GM18498 (cell line): Measurements from ENCODE around the gene CLSTN2.

Source experiments
- ATAC-seq: cut with Tn5 transposase; IDR thresholded peaks from one replicate; pipeline ENCODE4 v1.9.1; 2021; ENCODE audit warnings: mild to moderate bottlenecking, moderate library complexity; ENCODE audit not compliant: unreplicated experiment

Gene CLSTN2

DNA sequence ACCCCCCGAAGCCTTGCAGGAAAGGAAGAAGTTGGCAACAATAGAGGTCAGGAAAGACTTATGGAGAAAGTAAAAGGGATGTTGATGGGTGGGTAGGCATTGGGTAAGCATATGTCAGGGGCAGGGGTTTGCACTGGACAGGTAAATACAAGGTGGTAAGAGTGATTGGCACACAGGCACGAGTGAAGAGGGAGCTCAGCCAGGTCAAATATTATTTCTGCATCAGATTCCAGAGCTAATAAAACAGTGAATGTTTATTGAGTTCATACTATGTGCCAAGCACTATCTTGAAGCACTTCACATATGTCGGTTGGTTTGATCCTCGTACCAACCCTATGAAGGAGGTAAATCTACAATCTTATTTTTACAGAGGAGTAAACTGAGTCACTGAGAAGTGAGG lies 6.6 kb downstream of the CLSTN2 start:
- no peak for ATAC-seq

DNA sequence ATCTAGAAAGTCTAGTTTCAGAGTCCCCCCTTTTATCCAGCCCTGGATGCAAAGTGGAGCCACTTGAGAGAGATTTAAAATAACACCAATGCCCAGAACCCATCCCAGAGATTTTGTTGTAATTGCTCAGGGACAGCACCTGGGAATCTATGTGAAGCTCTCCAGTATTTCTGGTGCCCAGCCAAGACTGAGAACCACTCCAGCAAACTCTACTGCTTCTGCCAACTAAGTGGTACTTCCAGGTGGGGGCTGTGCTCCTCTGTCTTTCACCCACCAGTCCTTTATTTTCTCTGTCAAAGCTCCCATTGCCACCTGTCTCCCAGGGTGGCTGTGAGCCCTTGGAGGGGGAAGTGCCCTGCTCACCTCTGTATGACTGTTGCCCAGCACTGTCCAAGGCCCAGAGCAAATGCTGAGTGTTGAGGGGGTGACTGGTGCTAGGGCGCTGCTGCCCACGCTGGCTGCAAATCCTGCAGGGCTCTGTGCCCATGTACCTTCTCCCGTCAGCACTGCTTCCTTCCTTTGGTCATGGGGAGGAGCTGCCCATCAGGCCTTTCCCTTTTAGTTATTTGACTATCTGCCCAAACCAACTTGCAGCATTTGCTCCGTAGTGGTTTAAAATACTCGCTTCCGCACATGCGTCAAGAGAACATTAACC lies 9.4 kb downstream of the CLSTN2 start:
- no peak for ATAC-seq

DNA sequence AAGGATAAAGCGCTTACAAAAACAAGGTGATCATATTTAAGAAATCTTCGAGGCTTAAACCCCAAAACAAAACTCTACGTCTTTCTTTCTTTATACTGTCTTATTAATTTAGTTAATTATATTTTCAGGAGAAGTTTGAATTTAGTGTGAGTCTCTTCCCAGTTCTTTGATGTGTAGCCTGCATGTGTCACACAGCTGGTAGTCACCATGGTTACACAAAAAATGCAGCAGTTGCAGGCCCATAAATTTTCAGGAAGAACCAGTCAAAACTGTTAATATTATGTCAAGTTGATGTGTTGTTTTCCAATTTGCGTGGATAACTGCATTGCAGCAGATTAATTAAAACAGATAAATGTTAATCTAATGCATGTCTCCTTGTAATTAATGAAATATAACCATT lies 10.4 kb downstream of the CLSTN2 start:
- ATAC-seq: no peak

DNA sequence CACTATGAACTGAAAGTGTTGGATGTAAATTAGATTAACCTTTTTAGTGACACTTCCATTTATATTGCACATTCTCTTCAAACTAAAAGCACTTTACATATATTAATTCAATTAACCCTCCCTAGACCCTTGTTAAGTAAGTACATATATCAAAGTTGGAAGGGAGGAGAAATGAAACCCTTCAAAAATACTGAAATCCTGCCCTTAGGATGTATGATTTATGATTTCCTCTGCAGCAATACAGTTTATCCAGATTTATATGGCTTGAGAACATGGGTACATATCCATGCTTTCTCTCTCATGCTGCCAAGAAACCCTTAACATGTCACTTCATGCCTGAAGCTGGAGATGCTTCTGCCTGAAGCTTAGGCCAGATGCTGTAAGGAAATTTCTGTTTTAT lies 11.0 kb downstream of the CLSTN2 start:
- ATAC-seq: no peak

DNA sequence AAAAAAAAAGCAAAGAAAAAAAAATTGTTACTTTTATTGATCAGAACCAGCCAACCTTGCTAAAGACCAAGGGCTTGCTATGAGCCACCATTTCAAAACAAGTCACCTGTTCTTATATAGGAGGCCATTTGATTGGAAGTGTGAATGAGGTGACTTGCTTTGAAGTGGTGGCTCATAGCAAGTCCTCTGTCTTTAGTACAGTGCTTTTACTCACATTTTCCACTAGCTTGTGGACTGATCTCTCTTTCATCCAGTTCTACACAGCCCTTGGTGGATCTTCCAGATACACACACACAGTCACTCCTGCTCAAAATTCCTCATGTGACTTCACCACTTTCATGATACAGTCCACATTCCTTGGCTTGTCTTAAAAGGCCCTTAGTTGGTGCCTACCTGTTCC lies 13.5 kb downstream of the CLSTN2 start:
- ATAC-seq: no peak

DNA sequence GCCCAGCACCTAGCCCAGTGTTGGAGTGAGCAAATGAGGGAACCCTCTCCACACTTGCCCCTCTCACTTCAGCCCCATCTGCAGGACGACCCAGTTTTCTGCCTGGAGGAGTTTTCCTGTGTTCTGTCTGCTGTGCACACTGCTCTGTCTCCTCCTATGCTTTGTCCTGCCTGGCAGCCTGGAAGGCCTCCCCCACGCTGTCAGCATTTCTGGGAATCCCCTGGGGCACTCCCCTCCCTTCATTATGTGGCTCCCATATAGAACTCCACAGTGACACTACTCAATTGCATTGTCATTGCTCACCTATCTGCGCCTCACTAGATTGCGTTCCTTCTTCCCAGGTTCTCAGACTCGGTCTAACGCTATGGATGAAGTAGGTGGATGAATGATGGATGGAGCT lies 13.9 kb downstream of the CLSTN2 start:
- ATAC-seq: no peak

DNA sequence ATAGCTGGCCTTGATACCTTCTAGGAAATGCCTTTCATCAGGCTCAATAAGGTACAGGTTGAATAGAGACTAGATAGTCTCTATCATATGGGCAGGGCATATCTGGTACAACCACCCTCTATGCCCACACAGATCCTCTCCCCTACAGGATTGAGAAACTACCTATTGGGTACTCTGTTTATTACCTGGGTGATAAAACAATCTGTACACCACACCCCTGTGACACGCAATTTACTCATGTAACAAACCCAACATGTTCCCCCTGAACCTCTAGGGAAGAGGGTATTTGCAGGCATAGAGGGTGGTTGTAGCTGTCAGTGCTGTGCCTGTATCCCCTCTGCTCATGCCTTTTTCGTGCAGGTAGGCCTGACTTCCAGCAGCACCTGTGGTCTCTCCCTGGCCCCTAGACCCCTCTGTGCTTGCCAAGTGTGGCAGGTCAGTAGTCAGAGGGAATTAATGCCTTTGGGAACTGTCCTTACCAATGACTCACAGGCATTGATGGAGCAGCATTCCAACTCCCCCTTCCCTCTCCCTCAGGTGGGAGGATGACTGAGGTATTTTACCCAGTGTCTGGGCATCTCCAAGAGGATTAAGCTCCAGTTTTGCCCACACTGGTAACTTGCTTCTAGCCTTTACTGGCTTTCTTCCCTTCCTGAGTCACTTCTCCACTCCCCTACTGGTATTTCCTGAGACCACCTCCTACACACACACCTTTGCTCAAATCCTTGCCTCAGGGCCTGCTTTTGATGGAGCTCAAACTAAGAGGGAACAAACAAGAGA lies 18.3 kb downstream of the CLSTN2 start:
- no peak for ATAC-seq

DNA sequence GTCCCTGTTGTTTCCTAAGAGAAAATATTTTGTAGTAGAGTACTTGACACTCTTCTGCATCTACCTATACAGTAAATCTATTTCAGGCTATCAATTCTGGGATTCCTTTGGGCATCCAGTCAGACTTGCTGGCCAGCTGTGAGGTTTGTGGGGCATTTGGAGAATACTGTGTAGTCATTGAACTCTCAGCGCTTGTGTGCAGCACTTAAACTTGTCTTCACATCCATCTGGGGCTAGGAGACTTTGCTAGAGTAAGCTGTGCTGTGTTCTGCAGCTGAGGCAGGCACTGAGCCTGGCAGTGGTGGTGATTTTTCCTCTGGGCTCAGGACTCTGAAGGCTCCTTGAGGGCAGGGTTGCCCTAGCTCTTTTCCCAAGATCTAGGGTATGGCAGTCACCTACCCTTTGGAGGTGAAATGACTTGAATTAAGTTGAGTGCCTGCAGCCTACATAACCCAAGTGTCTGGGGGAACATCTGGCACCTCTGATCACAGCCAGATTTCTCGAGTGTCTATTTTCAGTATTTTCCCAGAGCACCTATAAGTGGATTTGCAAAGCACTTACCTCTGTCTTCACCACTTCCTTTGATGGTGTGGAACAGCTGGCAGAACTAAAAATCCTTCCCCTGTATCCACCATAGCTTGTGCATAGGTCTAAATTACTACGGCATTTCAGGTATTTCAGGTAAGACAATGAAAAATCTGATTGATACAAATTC lies 19.3 kb downstream of the CLSTN2 start:
- no peak for ATAC-seq

DNA sequence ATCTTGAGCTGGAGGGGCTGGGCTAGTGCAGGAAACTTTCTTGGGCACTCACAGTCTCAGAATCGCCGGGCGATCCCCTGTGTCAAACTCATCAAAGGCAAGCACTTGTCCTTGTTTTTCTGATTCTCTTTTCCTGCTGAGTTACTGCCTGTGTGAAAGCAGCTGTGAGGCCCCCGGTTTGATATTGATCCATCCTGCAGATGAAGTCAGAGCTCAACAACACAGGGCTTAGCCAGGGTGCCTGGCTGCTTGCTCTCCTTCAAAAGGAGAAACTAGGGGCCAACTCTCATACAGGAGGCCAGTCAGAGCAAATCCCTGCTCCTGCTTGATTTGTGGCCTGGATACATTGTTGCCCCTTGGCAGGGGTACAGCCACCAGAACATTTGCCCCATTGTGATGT lies 22.9 kb downstream of the CLSTN2 start:
- ATAC-seq: no peak

DNA sequence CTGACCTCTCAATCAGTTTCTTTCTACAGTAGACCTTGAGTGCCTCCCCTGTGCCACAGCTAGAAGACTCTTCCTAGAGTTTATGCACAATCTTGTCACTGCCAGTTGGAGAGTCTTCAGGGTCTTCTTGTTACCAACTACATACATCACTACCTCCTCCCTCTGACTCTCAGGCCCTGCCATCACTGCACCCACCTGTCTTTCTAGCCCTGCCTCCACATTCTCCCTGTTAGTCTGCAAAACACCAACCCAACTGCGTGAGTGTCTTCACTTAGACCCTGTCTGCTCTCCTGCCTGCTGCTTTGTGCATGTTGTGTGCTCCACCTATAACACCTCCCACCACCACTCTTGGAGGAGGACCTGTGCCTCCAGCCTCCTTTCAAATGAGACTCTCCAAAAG lies 34.4 kb downstream of the CLSTN2 start:
- ATAC-seq: no peak

DNA sequence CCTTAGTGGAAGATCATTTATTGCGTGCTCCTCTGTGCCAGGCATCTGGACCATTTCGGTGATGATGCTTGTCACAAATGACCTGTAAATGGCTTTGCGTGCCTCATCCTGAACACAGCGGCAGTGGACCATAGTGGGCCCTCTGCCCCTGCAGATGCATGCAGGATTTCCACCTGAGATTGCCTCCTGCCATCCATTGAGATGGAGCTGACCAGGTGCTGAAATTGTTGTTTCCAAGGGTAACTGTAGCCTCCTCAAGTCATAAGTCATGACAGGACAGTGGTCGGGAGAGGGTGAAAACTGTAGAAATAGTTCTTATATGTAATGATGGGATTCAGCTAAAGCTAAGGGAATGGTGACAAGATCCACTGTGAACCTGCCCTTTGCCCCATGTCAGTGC lies 35.5 kb downstream of the CLSTN2 start:
- ATAC-seq: no peak

DNA sequence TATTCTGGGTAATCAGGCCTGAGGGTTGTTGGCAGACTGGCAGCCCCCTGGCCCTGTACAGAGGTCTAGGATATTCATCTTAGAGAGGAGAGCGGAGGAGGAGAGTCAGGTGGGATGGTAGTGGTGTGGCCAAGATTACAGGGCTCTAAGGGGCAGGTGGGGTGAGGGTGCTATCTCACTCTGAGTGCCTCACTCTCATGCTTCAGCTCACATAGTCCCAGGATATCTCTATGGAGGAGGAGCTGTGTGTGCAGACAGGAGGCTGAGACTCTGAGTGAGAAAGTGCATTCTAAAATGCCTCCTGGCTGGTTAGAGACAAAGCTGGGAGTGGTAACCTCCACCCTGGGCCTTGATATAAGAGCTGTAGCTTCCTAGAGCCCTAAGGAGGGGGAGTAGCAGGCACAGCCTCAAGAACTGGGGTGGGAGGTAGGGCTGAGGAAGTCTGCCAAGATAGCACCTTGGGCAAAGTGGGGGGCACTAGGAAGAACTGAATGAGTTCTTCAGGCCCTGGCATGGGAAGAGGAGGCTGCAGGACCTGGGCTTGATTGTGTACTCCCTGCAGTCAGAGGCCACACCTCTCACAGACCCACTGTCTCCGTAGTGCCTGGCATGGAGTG lies 39.9 kb downstream of the CLSTN2 start:
- ATAC-seq: no peak

DNA sequence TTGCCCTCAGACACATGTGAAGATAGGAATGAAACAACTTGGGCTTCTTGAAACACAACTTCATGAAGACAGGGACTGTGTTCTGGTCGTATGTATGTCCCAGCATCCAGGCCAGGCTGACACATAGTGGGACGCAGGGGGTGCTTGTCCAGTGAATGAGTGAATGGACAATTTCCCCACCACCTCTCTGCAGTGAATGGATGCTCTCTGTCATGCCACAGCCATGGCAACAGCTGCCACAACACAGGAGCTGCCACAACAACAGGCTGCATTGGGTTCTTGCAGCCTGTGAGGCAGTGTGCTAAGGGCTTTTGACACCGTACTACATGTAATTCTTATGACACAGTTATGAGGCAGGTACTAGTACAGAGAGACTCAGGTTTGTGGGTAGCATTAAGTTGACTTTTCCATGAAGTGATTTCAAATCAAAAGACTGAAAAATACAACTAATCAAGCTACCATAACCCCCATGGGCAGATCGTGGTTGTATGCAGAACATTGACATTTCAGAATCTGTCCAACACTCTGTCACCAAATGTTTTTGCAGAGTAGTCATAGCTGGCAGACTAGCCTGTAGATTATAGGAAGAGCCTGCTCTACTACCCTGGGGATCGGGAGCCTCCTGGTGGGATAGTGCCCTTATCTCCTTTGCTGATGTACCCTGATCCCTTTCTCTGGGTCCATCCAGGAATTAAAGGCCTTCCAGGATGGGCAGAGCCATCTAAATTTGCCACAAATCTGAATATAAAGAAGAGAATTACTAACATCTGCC lies 40.8 kb downstream of the CLSTN2 start:
- ATAC-seq: no peak

DNA sequence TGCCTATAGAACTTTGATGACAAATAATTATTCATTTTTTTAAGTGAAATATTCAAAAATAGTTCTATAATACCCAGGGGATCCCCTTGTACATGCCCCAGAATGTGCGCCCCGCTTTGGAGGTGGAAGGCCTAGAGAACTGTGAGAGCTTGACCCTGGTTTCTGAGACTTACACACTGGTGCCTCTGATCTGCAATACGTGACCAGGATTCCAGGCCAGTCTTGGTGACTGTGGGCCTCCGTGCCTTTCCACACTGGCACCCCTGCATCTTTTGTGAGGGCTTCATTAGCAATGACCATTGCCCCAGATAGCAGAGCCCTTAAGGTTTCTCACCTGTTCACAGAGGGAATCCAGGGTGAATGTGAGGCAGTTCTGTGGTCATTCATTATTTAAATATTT lies 44.0 kb downstream of the CLSTN2 start:
- ATAC-seq: no peak

DNA sequence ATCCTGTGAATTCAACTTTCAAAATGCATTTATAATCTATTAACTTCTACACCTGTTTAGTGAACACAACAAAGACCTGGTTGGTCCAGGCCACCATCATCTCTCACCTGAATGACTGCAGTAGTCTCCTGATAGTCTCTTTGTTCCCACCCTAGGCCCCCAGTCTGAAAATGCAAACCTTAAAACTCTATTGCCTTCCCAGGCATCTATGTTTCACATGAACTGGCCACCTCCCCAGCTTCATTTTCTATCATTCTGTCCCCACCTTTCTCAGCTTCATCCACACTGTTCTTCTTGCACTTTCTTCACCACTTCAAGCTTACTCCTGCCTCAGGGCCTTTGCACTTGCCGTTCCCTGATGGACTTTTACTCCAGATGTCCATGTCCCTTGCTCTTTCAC lies 45.0 kb downstream of the CLSTN2 start:
- ATAC-seq: no peak

DNA sequence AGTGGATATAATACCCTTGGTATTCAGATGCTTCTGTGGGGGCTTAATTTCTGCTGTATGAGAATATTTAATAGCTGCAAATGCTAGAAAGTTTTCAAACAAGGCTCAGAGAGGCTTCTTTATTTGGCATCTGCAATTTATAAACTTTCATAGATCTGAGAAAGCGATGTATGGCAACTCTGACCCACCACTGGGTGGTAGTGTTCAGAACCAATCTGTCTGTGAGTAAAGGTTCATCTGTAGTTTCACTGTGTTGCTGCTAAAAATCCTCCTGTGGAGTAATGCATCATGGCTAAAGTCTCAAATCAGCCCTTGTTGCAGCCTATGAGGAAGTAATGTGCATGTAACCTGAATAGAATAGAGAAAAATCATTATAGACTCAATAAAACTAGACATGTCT lies 47.4 kb downstream of the CLSTN2 start:
- no peak for ATAC-seq

DNA sequence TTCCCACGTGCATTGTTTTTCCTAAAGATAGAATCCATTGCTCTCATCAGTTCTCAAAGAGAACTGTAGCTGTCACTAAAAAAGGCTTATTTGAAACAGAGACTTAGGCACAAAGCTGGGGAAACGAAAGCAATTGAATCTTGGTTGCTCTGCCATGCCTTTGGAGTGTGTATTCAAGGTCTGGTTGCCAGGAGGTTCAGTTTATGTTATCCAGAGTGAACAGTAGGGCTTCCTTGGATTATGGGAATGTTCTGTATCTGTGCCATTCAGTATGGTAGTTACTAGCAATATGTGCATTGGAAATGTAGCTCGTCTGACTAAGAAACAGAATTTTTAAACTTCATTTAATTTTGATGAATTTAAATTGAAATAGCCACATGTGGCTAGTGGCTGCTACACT lies 50.6 kb downstream of the CLSTN2 start:
- ATAC-seq: no peak

DNA sequence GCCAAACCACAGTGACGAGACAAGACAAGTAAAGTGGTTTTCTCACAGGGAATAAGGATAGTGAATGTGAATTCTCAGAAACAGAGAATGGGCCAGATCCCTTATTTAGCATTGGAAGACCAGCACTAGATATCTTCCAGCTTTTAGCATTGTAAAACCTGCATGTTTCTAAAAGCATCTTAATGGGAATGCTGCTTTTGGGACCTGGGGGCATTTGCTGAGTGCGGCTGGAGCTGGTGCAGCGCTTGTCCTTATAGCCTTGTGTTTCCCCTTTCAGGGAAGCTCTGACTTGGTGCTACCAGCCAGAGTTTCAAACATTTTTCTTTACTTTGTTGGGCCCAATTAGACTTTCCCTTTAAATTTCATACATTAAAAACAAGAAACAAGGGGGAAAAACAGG lies 52.9 kb downstream of the CLSTN2 start:
- no peak for ATAC-seq

DNA sequence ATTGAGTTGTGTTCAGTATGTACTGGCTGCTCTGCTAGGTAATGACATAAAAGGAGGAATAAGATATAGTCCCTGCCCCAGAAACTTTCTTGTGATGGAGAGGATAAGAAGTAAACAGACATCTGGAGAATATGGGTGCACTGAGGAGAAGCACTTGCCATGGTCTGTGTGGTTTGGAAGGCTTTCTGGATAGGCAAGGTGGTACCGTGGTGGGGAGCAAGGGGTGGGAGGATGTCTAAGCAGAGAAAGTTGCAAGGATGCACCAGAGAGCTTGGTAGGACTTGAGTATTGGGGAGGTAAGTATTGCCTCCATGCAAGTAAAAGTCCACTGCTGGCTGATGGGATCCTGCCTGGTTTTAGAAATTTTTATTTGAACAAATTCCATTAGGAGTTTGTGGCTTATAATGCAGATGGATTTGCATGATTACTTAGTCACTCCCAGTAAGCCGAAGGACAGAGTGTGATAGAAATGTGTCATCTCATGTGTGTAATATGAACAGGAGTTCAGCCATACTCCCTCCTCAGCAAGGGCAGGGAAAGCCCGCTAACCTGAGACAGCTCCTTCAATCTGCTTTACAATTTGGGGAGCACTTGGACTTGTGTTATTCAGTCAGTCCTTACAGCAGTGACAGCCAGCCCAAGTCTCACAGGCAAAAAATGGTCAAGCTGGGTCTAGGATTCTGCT lies 53.6 kb downstream of the CLSTN2 start:
- no peak for ATAC-seq

DNA sequence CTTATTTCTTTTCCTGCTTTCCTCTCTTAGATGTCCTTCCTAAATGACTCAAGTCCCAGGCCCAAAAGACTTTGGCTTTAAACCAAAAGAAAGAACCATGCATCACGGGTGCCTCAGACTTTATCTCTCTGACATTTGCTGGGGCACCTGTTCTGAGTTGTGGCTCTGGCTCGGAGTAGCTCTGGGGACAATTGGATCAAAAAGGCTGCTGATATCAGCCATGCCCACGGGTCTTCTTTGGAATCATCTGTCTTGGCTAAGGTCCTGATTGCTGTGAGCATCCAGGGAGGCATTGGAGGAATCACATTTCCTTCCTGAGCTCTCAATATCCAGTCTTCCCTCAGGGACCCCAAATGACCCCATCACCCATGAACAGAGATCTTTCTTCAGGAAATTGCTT lies 59.9 kb downstream of the CLSTN2 start:
- ATAC-seq: no peak
